DND-41 (cell line): Measurements from ENCODE around the gene SDK2.

Source experiments
- CTCF ChIP-seq: IDR thresholded peaks from 2 replicates; pipeline ENCODE4 v1.5.1; 2012; ENCODE audit warnings: borderline replicate concordance, low read length, moderate library complexity, mild to moderate bottlenecking; ENCODE audit not compliant: poor library complexity, severe bottlenecking; ENCODE audit errors: extremely low read depth
- EZH2 ChIP-seq: IDR thresholded peaks from 3 replicates; pipeline ENCODE4 v1.6.1; 2012; ENCODE audit warnings: borderline replicate concordance, low read depth, mild to moderate bottlenecking, moderate library complexity, low read length, inconsistent platforms; ENCODE audit not compliant: severe bottlenecking

GRCh38 chr17:73444021-73444420 is 200.2 kb downstream of the SDK2 start:
- TF ChIP-seq CTCF = no peak
- TF ChIP-seq EZH2 = no peak
